Stimulated activated CD4-positive, alpha-beta T cell treated with anti-CD3 and anti-CD28 coated beads, Interleukin-2, amount 100 ng/mL, for 48 hours (primary cell): ENCODE data around the gene ADGRF1.

Source experiments
- DNase-seq, 2 donors: peaks; one replicate each; pipeline ENCODE4 v3.0.0-alpha.2; 2020

ADGRF1 gene

DNA sequence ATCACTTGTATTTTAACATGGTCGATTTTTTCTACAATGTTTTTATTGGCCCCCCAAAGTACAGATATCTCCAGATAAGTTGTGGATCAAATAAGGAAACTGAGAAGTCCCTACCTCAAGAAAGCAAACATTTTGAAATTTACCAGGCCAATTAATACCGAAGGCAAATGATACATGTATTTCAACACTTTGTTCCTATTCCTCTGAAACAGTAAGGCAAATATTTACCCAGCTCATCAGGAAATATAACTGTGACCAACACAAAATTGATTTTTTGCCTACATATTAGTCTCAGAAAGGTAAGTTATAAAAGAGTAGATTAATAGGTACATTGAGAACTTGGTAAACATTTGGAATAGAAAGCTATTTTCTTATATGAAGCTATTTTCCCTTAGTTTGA lies 69.1 kb downstream of the ADGRF1 start:
- no peak for DNase-seq

DNA sequence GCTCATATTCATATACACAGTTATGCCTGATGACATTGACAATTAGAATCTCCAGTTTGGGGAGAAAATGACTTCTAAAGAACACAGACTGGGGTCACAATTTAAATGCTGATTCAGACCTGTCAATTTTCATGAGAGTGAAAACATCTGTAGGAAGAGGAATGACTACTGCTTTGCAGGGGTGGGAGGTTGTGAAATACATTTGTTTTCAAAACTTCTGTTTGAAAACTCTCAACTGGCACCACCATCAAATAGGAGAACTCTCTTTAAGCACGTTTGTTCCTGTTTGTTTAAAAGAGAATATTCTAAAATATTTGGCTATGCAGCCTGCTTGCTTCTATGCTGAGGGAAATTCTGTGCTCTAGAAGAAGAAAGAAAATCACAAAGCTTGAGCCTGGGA lies 69.6 kb downstream of the ADGRF1 start:
- no peak for DNase-seq

DNA sequence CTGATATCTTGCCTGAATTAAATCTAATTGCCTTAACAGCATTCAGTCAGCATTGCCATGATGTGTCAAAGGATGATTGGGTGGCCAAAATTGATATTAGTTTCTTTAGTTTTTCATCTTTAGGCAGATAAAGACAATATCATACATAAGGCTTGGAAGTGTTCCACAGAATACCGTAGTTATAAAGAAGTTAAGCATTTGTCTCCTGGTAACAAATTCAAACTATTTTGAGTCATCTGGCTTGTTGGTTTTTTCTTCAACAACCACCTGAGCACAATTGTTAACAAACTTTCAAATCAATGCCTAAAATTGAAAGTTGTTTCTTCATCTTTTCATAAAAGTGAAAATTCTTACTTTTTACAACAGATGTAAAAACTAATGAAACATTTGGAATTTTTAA lies 72.9 kb downstream of the ADGRF1 start:
- no peak for DNase-seq

DNA sequence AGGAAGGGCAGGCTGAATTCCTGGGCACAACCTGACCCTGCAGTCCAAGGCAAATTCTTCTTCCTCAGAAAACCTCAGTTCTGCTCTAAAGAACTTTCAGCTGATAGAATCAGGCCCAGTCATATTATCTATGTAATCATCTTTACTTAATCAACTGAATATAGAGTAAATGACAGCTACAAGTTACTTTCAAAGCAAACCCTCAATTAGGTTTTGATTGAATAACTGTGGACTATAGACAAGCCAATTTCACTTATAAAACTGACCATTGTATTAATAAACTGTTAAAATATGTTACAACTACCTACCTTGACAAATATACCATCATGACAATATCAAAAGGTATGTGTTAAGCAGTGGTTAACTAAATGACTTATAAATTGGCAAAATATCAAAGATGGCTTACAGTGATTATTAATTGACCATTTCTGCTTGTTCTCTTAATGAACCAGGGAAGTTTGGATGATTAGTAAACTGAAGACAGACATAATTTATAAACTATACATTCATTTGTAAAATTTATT lies 74.2 kb downstream of the ADGRF1 start:
- DNase-seq, result no peak

DNA sequence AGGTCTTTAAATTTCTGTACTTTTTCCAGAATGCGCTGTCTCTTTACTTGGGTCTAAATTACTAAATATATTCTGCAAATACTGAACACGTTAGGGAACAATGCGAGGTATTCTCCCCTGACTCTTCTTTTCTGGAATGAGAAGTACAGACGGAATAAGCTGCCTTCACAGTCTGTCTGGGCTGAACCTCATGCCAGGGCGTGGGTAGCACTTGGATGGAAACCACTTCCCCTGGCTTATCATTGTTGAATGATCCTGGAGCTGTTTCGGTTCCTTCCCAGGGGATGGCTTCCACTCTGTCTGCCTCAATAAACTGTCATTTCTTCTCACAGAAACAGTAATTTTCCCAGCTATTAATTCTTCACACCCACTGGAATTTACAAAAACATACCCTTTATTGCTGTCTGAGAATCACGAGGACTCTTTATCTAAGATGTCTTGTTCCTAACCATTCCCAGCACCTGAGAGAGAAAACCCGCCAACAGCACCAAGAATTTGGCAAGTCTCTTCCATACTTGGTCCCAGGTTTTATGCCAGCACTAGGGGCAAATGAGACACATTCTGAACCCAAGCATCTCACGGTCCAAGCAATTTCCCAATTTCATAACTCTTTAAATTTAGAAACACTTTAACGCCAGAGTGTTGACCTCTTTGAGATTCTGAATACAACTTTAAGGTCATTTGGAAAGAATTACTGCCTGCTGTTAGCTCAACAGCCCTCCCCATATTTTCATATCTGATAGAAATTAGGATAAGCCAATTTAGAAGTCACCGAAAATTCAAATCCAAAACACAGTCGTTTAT lies 77.2 kb downstream of the ADGRF1 start:
- DNase-seq, result no peak

DNA sequence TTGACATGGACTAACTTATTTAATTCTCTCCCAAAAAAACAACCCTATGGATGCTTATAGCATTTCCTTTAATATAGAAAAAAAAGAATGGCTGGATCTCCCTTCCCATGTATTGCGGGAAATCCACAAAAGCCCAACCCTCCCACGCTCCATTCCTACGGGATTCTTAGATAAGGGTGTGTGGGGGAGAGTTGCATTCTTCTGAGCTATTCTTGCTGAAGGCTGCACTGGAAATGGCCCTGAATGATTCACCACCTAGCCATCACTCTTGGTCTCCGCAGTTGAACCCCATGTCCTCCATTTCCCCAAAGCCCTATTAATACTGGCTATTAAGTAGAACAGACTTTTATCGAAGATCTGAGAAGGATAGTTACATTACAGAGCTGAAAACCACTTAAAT lies 78.5 kb downstream of the ADGRF1 start:
- no peak for DNase-seq

DNA sequence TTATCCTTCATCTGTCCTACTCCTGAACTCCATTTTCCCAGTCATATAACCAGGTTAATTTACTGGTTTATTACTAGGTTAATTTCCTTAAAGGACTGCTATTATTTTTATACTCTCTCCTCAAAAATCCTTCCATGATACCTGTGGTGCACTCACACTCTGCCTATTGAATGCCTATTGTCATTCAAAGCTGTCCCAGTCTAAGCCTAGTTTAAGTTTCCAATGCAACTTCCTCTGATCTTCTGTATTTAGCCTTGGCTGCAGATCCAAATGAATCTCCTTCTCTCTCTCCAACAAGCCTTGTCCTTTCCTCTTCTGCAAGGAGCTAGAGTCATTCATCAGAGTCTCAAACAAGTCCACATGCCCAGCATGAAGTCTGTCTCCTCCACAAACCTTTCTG lies 79.1 kb downstream of the ADGRF1 start:
- no peak for DNase-seq

DNA sequence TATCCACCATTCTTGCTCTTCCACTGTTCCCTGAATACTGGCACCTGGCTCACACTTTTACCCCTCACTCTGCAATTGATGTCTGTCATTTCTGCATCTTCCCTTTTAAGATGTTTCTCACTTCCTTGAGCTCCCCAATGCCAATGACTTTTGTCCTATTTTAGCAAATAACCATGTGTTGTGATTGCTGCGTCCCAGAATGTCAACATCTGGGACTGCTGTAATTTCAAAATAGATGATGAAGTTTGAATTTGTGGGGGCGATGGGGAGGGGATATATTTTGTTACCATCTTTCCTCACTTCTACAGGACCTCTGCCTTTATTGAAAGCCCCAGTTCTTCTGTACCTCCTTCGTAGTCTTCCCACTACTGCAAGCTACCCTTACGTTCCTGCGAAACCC lies 80.4 kb downstream of the ADGRF1 start:
- DNase-seq, result no peak

DNA sequence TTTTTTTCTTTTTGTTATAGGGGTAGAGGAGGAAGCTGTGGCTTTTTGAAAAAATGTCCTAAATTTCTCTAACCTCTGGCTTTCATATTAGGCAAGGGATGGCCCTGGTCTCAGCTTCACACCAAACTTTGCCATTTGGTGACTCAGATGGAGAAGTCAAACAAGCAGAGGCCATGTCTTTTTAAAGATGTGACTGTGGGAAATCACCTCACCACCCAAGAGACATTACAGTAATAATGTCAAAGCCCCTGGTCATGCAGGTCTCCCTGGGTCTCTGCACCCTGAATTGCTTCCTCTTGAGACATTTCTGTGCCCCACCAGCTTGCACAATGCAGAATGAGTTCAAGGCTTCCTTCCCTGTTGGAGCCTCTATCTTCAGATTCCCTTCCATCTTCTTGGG lies 80.9 kb downstream of the ADGRF1 start:
- no peak for DNase-seq

DNA sequence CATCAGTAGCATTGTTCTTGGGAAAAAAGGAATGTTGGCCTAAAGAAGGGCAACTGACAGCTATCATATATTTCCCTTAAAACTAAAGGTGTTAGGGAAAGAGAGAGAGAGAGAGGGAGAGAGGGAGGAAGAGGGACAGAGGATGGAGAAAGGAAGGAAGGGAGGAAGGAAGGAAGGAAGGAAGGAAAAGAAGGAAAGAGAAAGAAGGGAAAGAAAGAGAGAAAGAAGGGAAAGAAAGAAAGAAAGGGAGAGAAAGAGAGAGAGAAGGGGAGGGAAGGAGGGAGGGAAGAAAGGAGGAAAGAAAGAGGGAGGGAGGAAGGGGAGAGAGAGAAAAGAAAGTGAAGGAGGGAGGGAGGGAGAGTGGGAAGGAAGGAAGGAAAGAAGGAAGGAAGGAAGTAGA lies 82.7 kb downstream of the ADGRF1 start:
- DNase-seq, result no peak

DNA sequence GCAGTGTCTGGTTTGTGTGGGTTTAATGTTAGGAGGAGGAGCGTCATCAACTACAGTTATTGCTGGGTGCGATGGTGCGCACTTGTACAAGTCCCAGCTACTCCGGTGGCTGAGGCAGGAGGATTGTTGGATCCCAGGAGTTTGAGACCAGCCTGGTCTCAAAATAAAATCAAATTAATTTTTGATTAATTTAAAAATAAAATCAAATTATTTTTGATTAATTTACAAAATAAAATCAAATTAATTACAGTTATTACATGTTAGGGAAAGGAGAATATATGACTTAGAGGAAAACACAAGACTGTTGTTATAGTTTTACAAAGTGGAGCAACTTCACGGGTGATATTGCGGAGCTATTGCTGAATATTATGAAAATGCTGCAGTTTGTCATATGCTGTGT lies 85.7 kb downstream of the ADGRF1 start:
- DNase-seq, result no peak

DNA sequence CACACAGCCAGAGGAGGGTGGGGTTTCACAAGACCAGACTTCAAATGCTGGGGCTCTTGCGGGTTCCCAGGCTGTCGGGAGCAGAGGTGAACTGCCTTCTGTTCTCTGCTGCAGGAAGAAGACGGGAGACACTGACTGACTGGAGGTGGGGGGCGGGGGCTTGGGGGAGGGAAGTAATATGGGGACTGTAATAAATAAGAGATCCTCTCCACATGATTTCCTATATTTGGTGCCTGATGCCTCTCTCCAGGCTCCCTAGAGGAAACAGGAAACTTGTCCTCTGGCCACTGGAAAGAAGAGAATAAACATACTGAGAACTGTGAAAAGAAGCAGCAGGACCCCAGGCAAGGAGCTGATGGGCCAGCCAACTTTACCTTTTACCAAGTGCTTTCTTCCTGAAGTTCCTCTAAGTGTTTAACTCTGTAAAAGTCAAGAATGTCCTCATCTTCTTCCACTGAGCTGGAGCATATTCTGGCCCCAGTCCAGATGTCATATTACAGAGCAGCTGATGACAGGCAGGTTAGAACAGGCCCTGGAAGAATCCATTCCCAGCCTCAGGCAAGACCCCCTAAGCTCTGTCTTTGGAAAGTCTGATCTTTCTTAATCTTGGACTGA lies 87.2 kb downstream of the ADGRF1 start:
- no peak for DNase-seq

DNA sequence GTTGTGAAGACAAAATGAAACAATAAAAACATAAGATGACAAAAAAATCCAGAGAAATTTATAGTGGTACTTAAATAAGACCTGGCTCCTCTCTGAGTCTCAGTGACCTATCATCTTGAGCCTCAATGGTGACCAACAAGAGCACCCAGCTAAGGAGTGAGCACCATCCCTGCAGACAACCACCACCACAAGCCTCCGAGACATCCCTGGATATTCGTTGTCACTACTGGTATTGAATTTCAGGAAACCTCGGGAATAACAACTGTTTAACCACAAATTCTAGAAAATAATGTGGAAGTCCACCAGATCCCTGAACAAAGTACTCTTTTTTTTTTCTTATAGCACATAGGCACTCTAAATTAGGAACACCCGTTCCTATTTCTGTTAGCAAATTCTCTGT lies 88.2 kb downstream of the ADGRF1 start:
- DNase-seq, result no peak

DNA sequence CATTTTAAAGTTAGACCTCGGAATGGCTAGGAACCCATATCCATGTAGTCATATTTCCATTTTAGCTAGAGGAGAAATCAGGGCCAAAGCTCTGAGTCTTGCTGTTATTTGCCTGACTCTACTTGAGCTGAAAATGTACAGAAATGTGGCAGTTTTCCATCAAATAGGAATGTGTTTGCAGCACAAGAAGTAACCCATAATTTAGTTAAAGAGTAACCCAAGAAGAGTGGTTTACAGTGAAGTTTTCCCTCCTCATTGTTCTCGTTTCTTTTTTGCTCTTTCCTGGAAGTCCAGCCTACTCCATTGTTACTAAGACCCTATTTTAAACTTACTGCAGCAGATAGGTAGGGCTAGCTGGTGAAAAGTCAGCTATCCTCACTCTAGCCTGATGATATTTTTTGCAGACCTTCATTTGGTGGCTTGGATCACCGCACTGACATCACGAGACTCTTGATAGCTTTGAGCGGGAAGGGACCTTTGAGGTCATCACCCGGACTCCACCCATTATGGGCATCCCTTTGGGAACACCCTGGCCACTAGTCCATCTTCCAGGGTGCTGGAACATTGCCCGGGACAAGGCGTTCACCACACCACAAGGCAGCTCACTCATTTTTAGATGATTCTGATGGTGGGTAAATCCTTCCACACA lies 92.4 kb downstream of the ADGRF1 start:
- DNase-seq, result no peak

DNA sequence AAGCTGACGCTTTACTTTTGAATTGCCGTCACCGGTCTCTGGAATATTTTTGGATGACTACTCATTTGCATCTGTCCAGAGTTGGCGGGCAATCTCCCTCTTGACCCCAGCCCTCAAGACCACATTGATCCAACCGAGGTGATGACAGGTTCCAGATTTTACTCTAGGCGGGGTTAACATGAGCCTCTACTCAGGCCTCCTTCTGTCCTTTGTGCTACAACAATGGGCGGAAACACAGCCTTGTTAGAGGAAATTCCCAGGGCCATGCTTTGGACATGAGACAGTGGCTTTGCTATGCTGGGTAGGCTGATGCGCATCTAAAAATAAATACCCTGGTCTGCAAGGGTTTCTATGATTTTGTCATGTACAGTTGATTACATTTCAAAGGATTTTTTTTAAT lies 93.4 kb downstream of the ADGRF1 start:
- DNase-seq, result no peak
